ENCODE measurements around the gene RNF220. TPM values are rescaled to one million over a fixed set of nuclear protein-coding genes. Genes with fewer than 3 reads are reported as not detected.

Gene RNF220
- total and polyA plus RNA-seq, 5 donors = 56.0 to 81.7 (median 71.0) TPM

GRCh38 chr1:44481701-44482100 lies 76.6 kb downstream of the RNF220 start:
- Histone ChIP-seq H3K4me1 (ENCODE audit: control insufficient read depth, insufficient read depth, low read length) (peaks cover 5% of the 10 kb centered on the region), H3K27me3 (ENCODE audit: control insufficient read depth, insufficient read depth) (no peaks in the 10 kb centered on the region), H3K27ac (ENCODE audit: low read length) (no peak overlapping the region), H3K9me3 (ENCODE audit: control insufficient read depth, low read length) (no peaks in the 10 kb centered on the region), H3K4me3 (ENCODE audit: low read length) (no peak overlapping the region)
- ATAC-seq (no peak), DNase-seq (no peak)
- 77% methylated on average over 2 of the region's 2 CpGs for WGBS
- intact Hi-C loops (cut with DNase I) = no loop called here

GRCh38 chr1:44483089-44483874 lies 78.2 kb downstream of the RNF220 start:
- no peaks in the 10 kb centered on the region for H3K9me3 ChIP-seq (ENCODE audit: control insufficient read depth, low read length)
- intact Hi-C loops (cut with DNase I) = no loop called here
- 95% methylated on average over 5 of the region's 5 CpGs for WGBS

GRCh38 chr1:44484155-44484688 lies 79.2 kb downstream of the RNF220 start:
- peaks cover 5% of the 10 kb centered on the region for H3K4me1 ChIP-seq (ENCODE audit: control insufficient read depth, insufficient read depth, low read length)
- WGBS = 50% methylated on average over 11 of the region's 11 CpGs
- no peaks in the 10 kb centered on the region for H3K27me3 ChIP-seq (ENCODE audit: control insufficient read depth, insufficient read depth)

More at GRCh38 chr1:44483089-44483874, 78.2 kb downstream of the RNF220 start:
- Histone ChIP-seq H3K27me3 (ENCODE audit: control insufficient read depth, insufficient read depth) (no peaks in the 10 kb centered on the region), H3K27ac (ENCODE audit: low read length) (no peak overlapping the region), H3K4me1 (ENCODE audit: control insufficient read depth, insufficient read depth, low read length) (peaks cover 5% of the 10 kb centered on the region), H3K4me3 (ENCODE audit: low read length) (no peak overlapping the region)
- no peak for DNase-seq
- no peak for ATAC-seq

GRCh38 chr1:44485229-44485933 lies 80.3 kb downstream of the RNF220 start:
- Histone ChIP-seq H3K27ac (ENCODE audit: low read length) (peak overlapping the region; percentile 90), H3K27me3 (ENCODE audit: control insufficient read depth, insufficient read depth) (no peaks in the 10 kb centered on the region), H3K4me3 (ENCODE audit: low read length) (no peak overlapping the region), H3K4me1 (ENCODE audit: control insufficient read depth, insufficient read depth, low read length) (peaks cover 5% of the 10 kb centered on the region), H3K9me3 (ENCODE audit: control insufficient read depth, low read length) (no peaks in the 10 kb centered on the region)
- DNase-seq (no peak), ATAC-seq (peak; percentile 77 to 80)
- intact Hi-C loops (cut with DNase I) = no loop called here
- 35% methylated on average over 13 of the region's 13 CpGs for WGBS

More at GRCh38 chr1:44484155-44484688, 79.2 kb downstream of the RNF220 start:
- H3K4me3 ChIP-seq (ENCODE audit: low read length) = no peak overlapping the region
- H3K9me3 ChIP-seq (ENCODE audit: control insufficient read depth, low read length) = no peaks in the 10 kb centered on the region
- ATAC-seq (no peak), DNase-seq (no peak)
- intact Hi-C loops (cut with DNase I) = no loop called here
- H3K27ac ChIP-seq (ENCODE audit: low read length) = no peak overlapping the region

GRCh38 chr1:44485934-44486460 lies 80.9 kb downstream of the RNF220 start:
- Histone ChIP-seq H3K4me3 (ENCODE audit: low read length) (no peak overlapping the region), H3K27me3 (ENCODE audit: control insufficient read depth, insufficient read depth) (no peaks in the 10 kb centered on the region), H3K27ac (ENCODE audit: low read length) (peak overlapping the region; percentile 90), H3K9me3 (ENCODE audit: control insufficient read depth, low read length) (no peaks in the 10 kb centered on the region), H3K4me1 (ENCODE audit: control insufficient read depth, insufficient read depth, low read length) (peaks cover 5% of the 10 kb centered on the region)
- WGBS = 53% methylated on average over 5 of the region's 5 CpGs
- ATAC-seq (peak in 1 of 2 donors; percentile 41), DNase-seq (no peak)
- intact Hi-C loops (cut with DNase I) = no loop called here

GRCh38 chr1:44489481-44489880 lies 84.4 kb downstream of the RNF220 start:
- H3K9me3 ChIP-seq (ENCODE audit: control insufficient read depth, low read length) = no peaks in the 10 kb centered on the region
- H3K4me3 ChIP-seq (ENCODE audit: low read length) = no peak overlapping the region
- H3K27ac ChIP-seq (ENCODE audit: low read length) = no peak overlapping the region
- DNase-seq = no peak
- H3K4me1 ChIP-seq (ENCODE audit: control insufficient read depth, insufficient read depth, low read length) = peaks cover 2% of the 10 kb centered on the region
- intact Hi-C loops (cut with DNase I) = no loop called here
- 84% methylated on average over 5 of the region's 5 CpGs for WGBS
- H3K27me3 ChIP-seq (ENCODE audit: control insufficient read depth, insufficient read depth) = no peaks in the 10 kb centered on the region
- ATAC-seq = no peak

GRCh38 chr1:44496541-44497171 lies 91.6 kb downstream of the RNF220 start:
- 74% methylated on average over 6 of the region's 6 CpGs for WGBS
- intact Hi-C loops (cut with DNase I) = no loop called here
- DNase-seq = peak in 1 of 3 donors; percentile 44
- H3K9me3 ChIP-seq (ENCODE audit: control insufficient read depth, low read length) = no peaks in the 10 kb centered on the region
- H3K27me3 ChIP-seq (ENCODE audit: control insufficient read depth, insufficient read depth) = no peaks in the 10 kb centered on the region
- no peaks in the 10 kb centered on the region for H3K4me1 ChIP-seq (ENCODE audit: control insufficient read depth, insufficient read depth, low read length)
- no peak overlapping the region for H3K4me3 ChIP-seq (ENCODE audit: low read length)
- peak; percentile 40 to 63 for ATAC-seq
- H3K27ac ChIP-seq (ENCODE audit: low read length) = no peak overlapping the region

- DNase-seq (no peak), ATAC-seq (no peak)
- 78% methylated on average over 12 of the region's 12 CpGs for WGBS
- no peaks in the 10 kb centered on the region for H3K4me1 ChIP-seq (ENCODE audit: control insufficient read depth, insufficient read depth, low read length)
- no peak overlapping the region for H3K4me3 ChIP-seq (ENCODE audit: low read length)
- intact Hi-C loops (cut with DNase I) = no loop called here
- no peaks in the 10 kb centered on the region for H3K9me3 ChIP-seq (ENCODE audit: control insufficient read depth, low read length)
- H3K27me3 ChIP-seq (ENCODE audit: control insufficient read depth, insufficient read depth) = no peaks in the 10 kb centered on the region
- no peak overlapping the region for H3K27ac ChIP-seq (ENCODE audit: low read length)
These were observed 92.5 kb downstream of the RNF220 start for GRCh38 chr1:44497422-44498170.

GRCh38 chr1:44499306-44499705 lies 94.3 kb downstream of the RNF220 start:
- no peak overlapping the region for H3K4me3 ChIP-seq (ENCODE audit: low read length)
- H3K4me1 ChIP-seq (ENCODE audit: control insufficient read depth, insufficient read depth, low read length) = no peaks in the 10 kb centered on the region
- no peak for DNase-seq
- H3K27me3 ChIP-seq (ENCODE audit: control insufficient read depth, insufficient read depth) = no peaks in the 10 kb centered on the region
- no peak for ATAC-seq
- H3K9me3 ChIP-seq (ENCODE audit: control insufficient read depth, low read length) = no peaks in the 10 kb centered on the region
- intact Hi-C loops (cut with DNase I) = no loop called here
- WGBS = 76% methylated on average over 3 of the region's 3 CpGs
- no peak overlapping the region for H3K27ac ChIP-seq (ENCODE audit: low read length)

Measured in right cardiac atrium (tissue), 5 donors.